GM12891 (cell line): ENCODE data around the gene NAALADL2.

ENCODE experiments used
- DNase-seq: peaks from one replicate; pipeline ENCODE4 v3.0.0; 2011; ENCODE audit warnings: low spot score; ENCODE audit not compliant: insufficient read length
- FAIRE-seq: peaks from 2 replicates; lab custom pipeline; 2011; peaks lifted over from hg19 to GRCh38; lab: Jason Lieb, UNC
- PAX5 ChIP-seq: IDR thresholded peaks from 2 replicates; pipeline ENCODE4 v1.6.1; 2011; ENCODE audit warnings: low read length, moderate library complexity, mild to moderate bottlenecking; ENCODE audit not compliant: insufficient read depth, severe bottlenecking
- POLR2A ChIP-seq: IDR thresholded peaks from 2 replicates; pipeline ENCODE4 v1.6.1; 2011; ENCODE audit warnings: low read depth, low read length, control low read depth
- POLR2AphosphoS5 ChIP-seq: IDR thresholded peaks from 2 replicates; pipeline ENCODE4 v1.6.1; 2011; ENCODE audit warnings: low read depth, low read length, control low read depth
- POU2F2 ChIP-seq: IDR thresholded peaks from 2 replicates; pipeline ENCODE4 v1.6.1; 2011; ENCODE audit warnings: low read depth, mild to moderate bottlenecking, control low read depth, low read length, moderate library complexity
- SPI1 ChIP-seq: IDR thresholded peaks from 2 replicates; pipeline ENCODE4 v1.6.1; 2011; ENCODE audit warnings: low read depth, low read length, control low read depth
- TAF1 ChIP-seq: IDR thresholded peaks from 2 replicates; pipeline ENCODE4 v1.6.1; 2011; ENCODE audit warnings: low read depth, low read length, control low read depth

The NAALADL2 gene

GRCh38 chr3:174883881-174884675 lies 24.9 kb downstream of the NAALADL2 start:
- FAIRE-seq, result no peak
- no peak for DNase-seq
- TF ChIP-seq TAF1 (no peak), POU2F2 (no peak), PAX5 (no peak), SPI1 (no peak), POLR2AphosphoS5 (no peak), POLR2A (no peak)

GRCh38 chr3:174884776-174885568 lies 25.8 kb downstream of the NAALADL2 start:
- TF ChIP-seq TAF1, result no peak
- TF ChIP-seq PAX5, result no peak
- no peak for TF ChIP-seq SPI1
- TF ChIP-seq POLR2AphosphoS5, result no peak
- no peak for TF ChIP-seq POLR2A
- no peak for TF ChIP-seq POU2F2
- FAIRE-seq, result no peak
- DNase-seq, result no peak

GRCh38 chr3:174891524-174892203 lies 32.5 kb downstream of the NAALADL2 start:
- TF ChIP-seq TAF1, result no peak
- no peak for TF ChIP-seq POLR2AphosphoS5
- TF ChIP-seq PAX5, result no peak
- no peak for TF ChIP-seq POLR2A
- no peak for TF ChIP-seq POU2F2
- no peak for TF ChIP-seq SPI1
- FAIRE-seq (no peak), DNase-seq (no peak)

GRCh38 chr3:174907027-174907426 lies 47.9 kb downstream of the NAALADL2 start:
- TF ChIP-seq PAX5, result no peak
- TF ChIP-seq POLR2A, result no peak
- no peak for TF ChIP-seq POU2F2
- TF ChIP-seq POLR2AphosphoS5, result no peak
- TF ChIP-seq SPI1, result no peak
- no peak for TF ChIP-seq TAF1
- no peak for DNase-seq
- no peak for FAIRE-seq

GRCh38 chr3:174907628-174908407 lies 48.7 kb downstream of the NAALADL2 start:
- TF ChIP-seq POLR2A (no peak), SPI1 (no peak), TAF1 (no peak), POLR2AphosphoS5 (no peak), POU2F2 (no peak), PAX5 (no peak)

GRCh38 chr3:174931473-174932353 lies 72.6 kb downstream of the NAALADL2 start:
- FAIRE-seq, result no peak

More at GRCh38 chr3:174907628-174908407, 48.7 kb downstream of the NAALADL2 start:
- DNase-seq, result no peak
- no peak for FAIRE-seq

GRCh38 chr3:174936590-174936989 lies 77.5 kb downstream of the NAALADL2 start:
- DNase-seq (no peak), FAIRE-seq (no peak)
- TF ChIP-seq POU2F2, result no peak
- no peak for TF ChIP-seq SPI1
- TF ChIP-seq PAX5, result no peak
- TF ChIP-seq POLR2A, result no peak
- TF ChIP-seq TAF1, result no peak
- TF ChIP-seq POLR2AphosphoS5, result no peak

More at GRCh38 chr3:174931473-174932353, 72.6 kb downstream of the NAALADL2 start:
- TF ChIP-seq SPI1 (no peak), PAX5 (no peak), TAF1 (no peak), POU2F2 (no peak), POLR2A (no peak), POLR2AphosphoS5 (no peak)
- no peak for DNase-seq

GRCh38 chr3:174937478-174937877 lies 78.3 kb downstream of the NAALADL2 start:
- no peak for TF ChIP-seq POLR2A
- TF ChIP-seq POU2F2, result no peak
- TF ChIP-seq POLR2AphosphoS5, result no peak
- no peak for TF ChIP-seq SPI1
- no peak for TF ChIP-seq TAF1
- TF ChIP-seq PAX5, result no peak
- DNase-seq (no peak), FAIRE-seq (no peak)
